SU-DHL-6 (cell line): ENCODE data around the gene ACVR1.

ENCODE experiments used
- H2AFZ ChIP-seq: fragments of 200-600 bp; sonication (generic); 2 replicates; pipeline ENCODE4 v1.6.1; 2014; ENCODE audit warnings: low read depth, mild to moderate bottlenecking, moderate library complexity, mixed read lengths, antibody characterized with exemption, low read length; ENCODE audit not compliant: severe bottlenecking
- H3F3A ChIP-seq: fragments of 200-600 bp; shearing (Covaris generic); 2 replicates; pipeline ENCODE4 v1.6.0; 2016; ENCODE audit warnings: antibody characterized with exemption, mild to moderate bottlenecking; ENCODE audit not compliant: insufficient read depth
- H3K27ac ChIP-seq: fragments of 200-600 bp; sonication (generic); 2 replicates; pipeline ENCODE4 v1.5.1; 2016; ENCODE audit warnings: low read depth, mild to moderate bottlenecking, low read length, moderate library complexity, mixed read lengths
- H3K27me3 ChIP-seq: fragments of 200-600 bp; sonication (generic), shearing (Covaris generic); 2 replicates; pipeline ENCODE4 v1.6.0; 2014; ENCODE audit warnings: mild to moderate bottlenecking, low read length
- H3K36me3 ChIP-seq: fragments of 200-600 bp; sonication (generic); 2 replicates; pipeline ENCODE4 v1.6.1; 2014; ENCODE audit warnings: mild to moderate bottlenecking, low read length, mixed read lengths
- H3K4me2 ChIP-seq: fragments of 300-600, 200-600 bp; shearing (Covaris generic), sonication (generic); 2 replicates; pipeline ENCODE4 v1.6.0; 2014; ENCODE audit warnings: low read length, low read depth, mild to moderate bottlenecking; ENCODE audit not compliant: poor library complexity, severe bottlenecking
- H3K4me3 ChIP-seq: fragments of 200-600 bp; sonication (generic); 2 replicates; pipeline ENCODE4 v1.5.1; 2014; ENCODE audit warnings: antibody characterized with exemption, low read length, mild to moderate bottlenecking, mixed read lengths; ENCODE audit not compliant: insufficient read depth, poor library complexity, severe bottlenecking
- H3K79me2 ChIP-seq: fragments of 200-600 bp; sonication (generic); 2 replicates; pipeline ENCODE4 v1.6.1; 2014; ENCODE audit warnings: mild to moderate bottlenecking, low read length, moderate library complexity; ENCODE audit not compliant: insufficient read depth
- H3K9ac ChIP-seq: fragments of 200-600 bp; sonication (generic); 2 replicates; pipeline ENCODE4 v1.7.0; 2014; ENCODE audit warnings: mild to moderate bottlenecking, low read length
- H3K9me2 ChIP-seq: fragments of 200-600 bp; sonication (generic); replicated peaks from 2 replicates; pipeline ENCODE4 v1.6.1; 2014; ENCODE audit warnings: low read length; ENCODE audit not compliant: insufficient read depth
- H3K9me3 ChIP-seq: fragments of 200-600 bp; sonication (generic); 2 replicates; pipeline ENCODE4 v1.6.1; 2014; ENCODE audit warnings: low read length, mixed read lengths; ENCODE audit not compliant: insufficient read depth
- H4K20me1 ChIP-seq: fragments of 200-600 bp; sonication (generic); 2 replicates; pipeline ENCODE4 v1.6.1; 2014; ENCODE audit warnings: low read depth, mild to moderate bottlenecking, antibody characterized with exemption, low read length, moderate library complexity, mixed read lengths
- EZH2phosphoT487 ChIP-seq: fragments of 200-600 bp; sonication (generic), shearing (Covaris generic); conservative IDR thresholded peaks from 2 replicates; pipeline ENCODE4 v1.6.1; 2018; ENCODE audit warnings: mild to moderate bottlenecking, antibody characterized with exemption, low read length, moderate library complexity, mixed read lengths
- TF ChIP-seq, protein P1 (sequence below): fragments of 200-600 bp; sonication (generic); IDR thresholded peaks from one replicate; pipeline ENCODE4 v1.5.1; 2017; ENCODE audit warnings: antibody characterized with exemption, mild to moderate bottlenecking, low read length, moderate library complexity; ENCODE audit not compliant: insufficient read depth, poor library complexity, severe bottlenecking

The ACVR1 gene

DNA sequence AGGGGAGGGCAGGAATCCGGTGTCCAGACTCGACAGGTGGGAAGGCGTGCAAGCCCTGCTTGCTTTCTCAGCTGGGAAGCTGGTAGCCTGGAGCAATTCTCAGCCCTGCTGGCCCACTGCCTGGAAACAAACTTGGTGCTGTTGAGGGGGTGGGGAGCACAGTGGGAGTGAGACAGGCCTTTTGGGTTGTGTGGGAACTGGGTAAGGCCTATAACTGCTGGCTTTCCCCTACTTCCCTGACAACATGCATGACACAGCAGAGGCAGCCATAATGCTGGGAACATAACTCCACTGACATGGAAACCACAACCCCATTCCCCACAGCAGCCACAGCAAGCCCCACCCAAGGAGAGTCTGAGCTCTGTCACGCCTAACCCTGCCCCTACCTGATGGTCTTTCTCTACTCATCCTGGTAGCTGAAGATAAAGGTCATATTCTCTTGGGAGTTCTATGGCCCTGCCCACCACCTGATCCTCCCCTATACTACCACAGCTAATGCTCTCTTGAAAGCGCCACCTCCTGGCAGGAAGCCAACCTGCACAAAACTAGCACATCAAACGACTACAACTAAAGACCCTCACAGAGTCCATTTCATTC lies 124.6 kb downstream of the ACVR1 start:
- H3K36me3 ChIP-seq, result no peaks in the 10 kb centered on the region
- H3K27ac ChIP-seq, result no peak overlapping the region
- no peaks in the 10 kb centered on the region for H3K9me2 ChIP-seq
- H3K9ac ChIP-seq, result no peak overlapping the region
- no peaks in the 10 kb centered on the region for H3F3A ChIP-seq
- H3K9me3 ChIP-seq, result no peaks in the 10 kb centered on the region
- no peak for TF ChIP-seq EZH2phosphoT487
- TF ChIP-seq, protein P1, sequence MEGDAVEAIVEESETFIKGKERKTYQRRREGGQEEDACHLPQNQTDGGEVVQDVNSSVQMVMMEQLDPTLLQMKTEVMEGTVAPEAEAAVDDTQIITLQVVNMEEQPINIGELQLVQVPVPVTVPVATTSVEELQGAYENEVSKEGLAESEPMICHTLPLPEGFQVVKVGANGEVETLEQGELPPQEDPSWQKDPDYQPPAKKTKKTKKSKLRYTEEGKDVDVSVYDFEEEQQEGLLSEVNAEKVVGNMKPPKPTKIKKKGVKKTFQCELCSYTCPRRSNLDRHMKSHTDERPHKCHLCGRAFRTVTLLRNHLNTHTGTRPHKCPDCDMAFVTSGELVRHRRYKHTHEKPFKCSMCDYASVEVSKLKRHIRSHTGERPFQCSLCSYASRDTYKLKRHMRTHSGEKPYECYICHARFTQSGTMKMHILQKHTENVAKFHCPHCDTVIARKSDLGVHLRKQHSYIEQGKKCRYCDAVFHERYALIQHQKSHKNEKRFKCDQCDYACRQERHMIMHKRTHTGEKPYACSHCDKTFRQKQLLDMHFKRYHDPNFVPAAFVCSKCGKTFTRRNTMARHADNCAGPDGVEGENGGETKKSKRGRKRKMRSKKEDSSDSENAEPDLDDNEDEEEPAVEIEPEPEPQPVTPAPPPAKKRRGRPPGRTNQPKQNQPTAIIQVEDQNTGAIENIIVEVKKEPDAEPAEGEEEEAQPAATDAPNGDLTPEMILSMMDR, result peak; percentile 33
- no peaks in the 10 kb centered on the region for H3K79me2 ChIP-seq
- H2AFZ ChIP-seq, result no peak overlapping the region
- no peak overlapping the region for H3K4me2 ChIP-seq
- no peaks in the 10 kb centered on the region for H4K20me1 ChIP-seq
- H3K4me3 ChIP-seq, result no peak overlapping the region
- no peaks in the 10 kb centered on the region for H3K27me3 ChIP-seq

DNA sequence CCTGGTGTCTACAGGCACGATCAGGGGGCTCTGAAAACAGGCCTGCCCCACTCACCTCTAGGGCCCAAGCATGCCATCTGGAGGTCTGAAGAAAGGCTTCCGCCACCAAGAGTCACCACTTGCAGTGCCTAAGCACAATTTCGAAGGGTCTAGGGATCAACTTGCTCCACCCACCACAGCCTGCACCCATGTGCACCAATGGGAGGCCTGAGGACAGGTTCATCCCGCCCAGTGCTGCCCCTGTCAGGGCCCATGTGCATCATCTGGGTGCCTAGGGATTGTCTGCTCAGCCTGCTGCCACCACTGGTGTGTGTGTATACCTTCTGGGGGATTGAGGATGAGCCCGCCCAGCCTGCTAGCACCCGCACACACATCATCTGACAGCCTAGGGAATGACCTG lies 126.4 kb downstream of the ACVR1 start:
- H3K9ac ChIP-seq, result no peak overlapping the region
- H3K4me3 ChIP-seq, result no peak overlapping the region
- no peaks in the 10 kb centered on the region for H4K20me1 ChIP-seq
- no peaks in the 10 kb centered on the region for H3F3A ChIP-seq
- no peak overlapping the region for H2AFZ ChIP-seq
- H3K9me3 ChIP-seq, result no peaks in the 10 kb centered on the region
- H3K27me3 ChIP-seq, result no peaks in the 10 kb centered on the region
- H3K27ac ChIP-seq, result no peak overlapping the region
- TF ChIP-seq, protein P1, result no peak
- TF ChIP-seq EZH2phosphoT487, result no peak
- H3K9me2 ChIP-seq, result no peaks in the 10 kb centered on the region
- H3K4me2 ChIP-seq, result no peak overlapping the region
- no peaks in the 10 kb centered on the region for H3K79me2 ChIP-seq
- no peaks in the 10 kb centered on the region for H3K36me3 ChIP-seq

DNA sequence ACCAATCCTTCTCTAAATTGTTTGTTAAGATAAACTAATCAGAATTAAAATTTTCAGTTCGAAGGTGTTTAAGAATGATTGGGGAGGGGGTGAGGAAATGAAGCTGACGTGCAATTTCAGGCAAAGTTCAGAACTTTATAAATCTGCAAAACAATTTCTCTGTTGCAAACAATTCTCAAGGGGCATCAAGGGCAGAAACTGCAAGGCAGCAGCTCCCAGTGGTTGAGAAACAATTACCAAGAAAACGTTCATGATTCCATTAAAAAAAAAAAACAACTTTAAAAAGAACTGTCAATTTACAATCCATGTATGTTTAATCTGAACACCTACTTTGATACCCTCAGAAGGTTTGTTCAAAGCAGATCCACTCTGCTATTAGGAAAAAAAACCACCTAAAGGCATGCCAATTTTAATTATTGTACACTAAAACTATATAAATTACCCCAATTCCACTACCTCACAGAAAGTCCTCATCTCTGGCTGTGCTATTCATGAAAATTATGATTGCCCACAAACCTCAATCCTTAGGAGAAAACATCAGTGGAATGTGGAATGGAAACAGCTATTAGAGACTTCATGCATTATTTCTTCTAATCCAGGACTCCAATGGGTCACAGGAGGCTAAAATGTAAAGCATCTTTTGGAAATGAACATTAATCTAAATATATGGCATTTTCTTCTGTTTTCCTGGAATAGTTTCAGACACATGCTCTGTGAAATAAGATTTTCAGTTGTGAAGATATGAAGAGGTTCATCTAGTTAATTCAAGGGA lies 127.6 kb downstream of the ACVR1 start:
- H3K4me3 ChIP-seq, result no peak overlapping the region
- no peak overlapping the region for H2AFZ ChIP-seq
- H3K27me3 ChIP-seq, result no peaks in the 10 kb centered on the region
- no peaks in the 10 kb centered on the region for H3K9me2 ChIP-seq
- no peak overlapping the region for H3K9ac ChIP-seq
- H3F3A ChIP-seq, result no peaks in the 10 kb centered on the region
- H3K36me3 ChIP-seq, result no peaks in the 10 kb centered on the region
- H3K4me2 ChIP-seq, result no peak overlapping the region
- H3K9me3 ChIP-seq, result no peaks in the 10 kb centered on the region
- H3K27ac ChIP-seq, result no peak overlapping the region
- H3K79me2 ChIP-seq, result no peaks in the 10 kb centered on the region
- TF ChIP-seq, protein P1, result no peak
- TF ChIP-seq EZH2phosphoT487, result no peak
- no peaks in the 10 kb centered on the region for H4K20me1 ChIP-seq
